Astrocyte (in vitro differentiated cells and primary cell): Measurements from ENCODE around the gene ITGBL1. TPM values are rescaled to one million over a fixed set of nuclear protein-coding genes. Genes with fewer than 3 reads are reported as not detected.

Experiments
- DNase-seq: peaks from one replicate; pipeline ENCODE4 v3.0.0-alpha.2; 2010; ENCODE audit warnings: low read depth
- FAIRE-seq: peaks from 2 replicates; lab custom pipeline; 2011; peaks lifted over from hg19 to GRCh38; lab: Jason Lieb, UNC
- H2AFZ ChIP-seq: 2 replicates; pipeline ENCODE4 v1.6.0; 2012; ENCODE audit warnings: low read depth, low read length, inconsistent platforms
- H3K27ac ChIP-seq: 2 replicates; pipeline ENCODE4 v1.5.1; 2011; ENCODE audit warnings: low read depth, low read length, inconsistent platforms
- H3K27me3 ChIP-seq: 2 replicates; pipeline ENCODE4 v1.6.0; 2011; ENCODE audit warnings: low read length, inconsistent platforms; ENCODE audit not compliant: insufficient read depth
- H3K36me3 ChIP-seq: 2 replicates; pipeline ENCODE4 v1.5.1; 2011; ENCODE audit warnings: low read length, inconsistent platforms; ENCODE audit not compliant: insufficient read depth
- H3K4me1 ChIP-seq: 2 replicates; pipeline ENCODE4 v1.5.1; 2011; ENCODE audit warnings: low read length, inconsistent platforms; ENCODE audit not compliant: insufficient read depth
- H3K4me2 ChIP-seq: 2 replicates; pipeline ENCODE4 v1.6.0; 2012; ENCODE audit warnings: low read length, inconsistent platforms
- H3K4me3 ChIP-seq: 2 replicates; pipeline ENCODE4 v1.5.1; 2011; ENCODE audit warnings: low read depth, mild to moderate bottlenecking, low read length, inconsistent platforms; ENCODE audit not compliant: insufficient read depth
- H3K79me2 ChIP-seq: 2 replicates; pipeline ENCODE4 v1.6.0; 2012; ENCODE audit warnings: mild to moderate bottlenecking, low read length, inconsistent platforms; ENCODE audit not compliant: insufficient read depth
- H3K9ac ChIP-seq: 2 replicates; pipeline ENCODE4 v1.6.0; 2012; ENCODE audit warnings: mild to moderate bottlenecking, low read length, inconsistent platforms
- H3K9me3 ChIP-seq: 2 replicates; pipeline ENCODE4 v1.5.1; 2012; ENCODE audit warnings: low read depth, mild to moderate bottlenecking, low read length, inconsistent platforms; ENCODE audit not compliant: insufficient read depth
- H4K20me1 ChIP-seq: 2 replicates; pipeline ENCODE4 v1.6.0; 2012; ENCODE audit warnings: low read length, inconsistent platforms; ENCODE audit not compliant: insufficient read depth
- H3K27ac Mint-ChIP-seq: one replicate; pipeline ENCODE4 v1.8.0; 2021; ENCODE audit warnings: mild to moderate bottlenecking, mixed read lengths; ENCODE audit not compliant: unreplicated experiment
- H3K27me3 Mint-ChIP-seq: one replicate; pipeline ENCODE4 v1.8.0; 2021; ENCODE audit warnings: low read depth, mixed read lengths; ENCODE audit not compliant: unreplicated experiment
- H3K36me3 Mint-ChIP-seq: one replicate; pipeline ENCODE4 v1.8.0; 2021; ENCODE audit warnings: low read depth, mixed read lengths; ENCODE audit not compliant: unreplicated experiment
- H3K4me1 Mint-ChIP-seq: one replicate; pipeline ENCODE4 v1.8.0; 2021; ENCODE audit warnings: low read depth, mixed read lengths; ENCODE audit not compliant: unreplicated experiment
- H3K4me3 Mint-ChIP-seq: one replicate; pipeline ENCODE4 v1.8.0; 2021; ENCODE audit warnings: mild to moderate bottlenecking, moderate library complexity, mixed read lengths; ENCODE audit not compliant: unreplicated experiment
- H3K9me3 Mint-ChIP-seq: one replicate; pipeline ENCODE4 v1.8.0; 2021; ENCODE audit warnings: mild to moderate bottlenecking, mixed read lengths; ENCODE audit not compliant: unreplicated experiment
- EZH2 ChIP-seq: IDR thresholded peaks from 2 replicates; pipeline ENCODE4 v1.6.1; 2012; ENCODE audit warnings: mild to moderate bottlenecking, low read length, inconsistent platforms; ENCODE audit not compliant: insufficient read depth
- total RNA-seq: library from RNA; stranded (reverse); gene quantifications from 2 replicates; pipeline ENCODE4 v1.2.1, GENCODE V29; 2021
- TF ChIP-seq, protein P1 (sequence below): IDR thresholded peaks from 2 replicates; pipeline ENCODE4 v1.5.1; 2011; ENCODE audit warnings: low read depth, mild to moderate bottlenecking, inconsistent platforms, low read length, moderate library complexity; ENCODE audit not compliant: insufficient read depth

The ITGBL1 gene
- total RNA-seq, 1 donor from 2014 or later = 0.14 TPM

DNA sequence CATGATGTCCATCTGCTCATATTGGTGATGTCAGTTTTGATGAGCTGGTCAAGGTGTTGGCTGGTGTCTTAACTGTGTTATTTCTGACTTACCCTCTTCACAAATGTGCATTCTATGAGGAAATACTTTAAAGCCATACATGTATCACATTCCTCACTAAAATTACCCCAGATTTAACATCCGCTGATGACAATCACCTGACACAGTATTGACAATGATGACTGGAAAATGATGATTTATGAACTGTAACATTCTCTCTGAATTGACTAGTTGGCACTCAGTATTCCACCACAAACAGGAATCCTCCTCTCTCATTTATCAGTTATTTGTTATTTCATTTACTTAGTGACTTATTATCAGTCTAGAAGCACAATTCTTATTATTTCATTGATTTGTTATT lies 117.3 kb downstream of the ITGBL1 start:
- Mint-ChIP-seq H3K36me3 (no peaks in the 10 kb centered on the region), H3K9me3 (no peaks in the 10 kb centered on the region), H3K4me1 (peaks cover 5% of the 10 kb centered on the region), H3K4me3 (no peak overlapping the region), H3K27ac (no peak overlapping the region), H3K27me3 (no peaks in the 10 kb centered on the region)
- DNase-seq = no peak
- H4K20me1 ChIP-seq = no peaks in the 10 kb centered on the region
- no peak overlapping the region for H3K4me2 ChIP-seq
- no peaks in the 10 kb centered on the region for H3K36me3 ChIP-seq
- H3K4me1 ChIP-seq = peaks cover 3% of the 10 kb centered on the region
- FAIRE-seq = no peak
- H3K9me3 ChIP-seq = no peaks in the 10 kb centered on the region
- no peaks in the 10 kb centered on the region for H3K27me3 ChIP-seq
- H3K4me3 ChIP-seq = no peak overlapping the region
- no peak overlapping the region for H3K27ac ChIP-seq
- H2AFZ ChIP-seq = no peak overlapping the region
- no peak overlapping the region for H3K9ac ChIP-seq
- no peaks in the 10 kb centered on the region for H3K79me2 ChIP-seq
- TF ChIP-seq EZH2 = no peak
- TF ChIP-seq, protein P1, sequence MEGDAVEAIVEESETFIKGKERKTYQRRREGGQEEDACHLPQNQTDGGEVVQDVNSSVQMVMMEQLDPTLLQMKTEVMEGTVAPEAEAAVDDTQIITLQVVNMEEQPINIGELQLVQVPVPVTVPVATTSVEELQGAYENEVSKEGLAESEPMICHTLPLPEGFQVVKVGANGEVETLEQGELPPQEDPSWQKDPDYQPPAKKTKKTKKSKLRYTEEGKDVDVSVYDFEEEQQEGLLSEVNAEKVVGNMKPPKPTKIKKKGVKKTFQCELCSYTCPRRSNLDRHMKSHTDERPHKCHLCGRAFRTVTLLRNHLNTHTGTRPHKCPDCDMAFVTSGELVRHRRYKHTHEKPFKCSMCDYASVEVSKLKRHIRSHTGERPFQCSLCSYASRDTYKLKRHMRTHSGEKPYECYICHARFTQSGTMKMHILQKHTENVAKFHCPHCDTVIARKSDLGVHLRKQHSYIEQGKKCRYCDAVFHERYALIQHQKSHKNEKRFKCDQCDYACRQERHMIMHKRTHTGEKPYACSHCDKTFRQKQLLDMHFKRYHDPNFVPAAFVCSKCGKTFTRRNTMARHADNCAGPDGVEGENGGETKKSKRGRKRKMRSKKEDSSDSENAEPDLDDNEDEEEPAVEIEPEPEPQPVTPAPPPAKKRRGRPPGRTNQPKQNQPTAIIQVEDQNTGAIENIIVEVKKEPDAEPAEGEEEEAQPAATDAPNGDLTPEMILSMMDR = no peak

- peak; percentile 36 for DNase-seq
These were observed 117.9 kb downstream of the ITGBL1 start for GRCh38 chr13:101570410-101570809.

GRCh38 chr13:101572456-101572855 lies 120.0 kb downstream of the ITGBL1 start:
- FAIRE-seq (no peak), DNase-seq (no peak)
- Histone ChIP-seq H3K27ac (no peak overlapping the region), H2AFZ (no peak overlapping the region), H3K79me2 (no peaks in the 10 kb centered on the region), H3K4me1 (peaks cover 3% of the 10 kb centered on the region), H3K27me3 (no peaks in the 10 kb centered on the region), H3K36me3 (no peaks in the 10 kb centered on the region), H4K20me1 (no peaks in the 10 kb centered on the region), H3K9me3 (no peaks in the 10 kb centered on the region), H3K4me3 (no peak overlapping the region), H3K9ac (no peak overlapping the region), H3K4me2 (no peak overlapping the region)
- no peaks in the 10 kb centered on the region for H3K9me3 Mint-ChIP-seq
- no peak overlapping the region for H3K27ac Mint-ChIP-seq
- H3K4me3 Mint-ChIP-seq = no peak overlapping the region
- peaks cover 5% of the 10 kb centered on the region for H3K4me1 Mint-ChIP-seq
- H3K36me3 Mint-ChIP-seq = no peaks in the 10 kb centered on the region
- no peak for TF ChIP-seq EZH2
- no peaks in the 10 kb centered on the region for H3K27me3 Mint-ChIP-seq

More at GRCh38 chr13:101570410-101570809, 117.9 kb downstream of the ITGBL1 start:
- no peaks in the 10 kb centered on the region for H3K9me3 ChIP-seq
- TF ChIP-seq, protein P1 = no peak
- TF ChIP-seq EZH2 = no peak
- no peaks in the 10 kb centered on the region for H4K20me1 ChIP-seq
- Mint-ChIP-seq H3K36me3 (no peaks in the 10 kb centered on the region), H3K27ac (no peak overlapping the region), H3K4me3 (no peak overlapping the region), H3K9me3 (no peaks in the 10 kb centered on the region), H3K4me1 (peaks cover 5% of the 10 kb centered on the region), H3K27me3 (no peaks in the 10 kb centered on the region)
- H3K27me3 ChIP-seq = no peaks in the 10 kb centered on the region
- H3K36me3 ChIP-seq = no peaks in the 10 kb centered on the region
- no peak overlapping the region for H3K4me3 ChIP-seq
- H3K9ac ChIP-seq = no peak overlapping the region
- no peak for FAIRE-seq
- no peak overlapping the region for H3K27ac ChIP-seq
- H2AFZ ChIP-seq = no peak overlapping the region
- no peak overlapping the region for H3K4me2 ChIP-seq
- no peaks in the 10 kb centered on the region for H3K79me2 ChIP-seq
- peaks cover 3% of the 10 kb centered on the region for H3K4me1 ChIP-seq
